T-cell (primary cell): ENCODE results near the gene CHD5. TPM values are rescaled to one million over a fixed set of nuclear protein-coding genes. Genes with fewer than 3 reads are reported as not detected.
"Not testable (repeated sequence)": the region's sequence is repeated elsewhere in the genome, so short reads cannot be mapped to it uniquely, and the experiment has no call there.

ENCODE experiments used
- ATAC-seq, 4 experiments: fragments of 200-7000 bp in 3 of 4; fragments of 150-1000 bp in 1 of 4; cut with Tn5 transposase; replicated peaks in 1 of 4; 1 replicate in 3 of 4; 2 replicates in 1 of 4; pipeline ENCODE4 v1.10.0; 2021; ENCODE audit warnings: moderate library complexity in 3 of 4, mild to moderate bottlenecking in 2 of 4, moderate number of reproducible peaks in 1 of 4
- CTCF ChIA-PET, 2 donors: fragments of 300-600 bp; sonication (Branson Sonifier 250); formaldehyde crosslinking; loops; one replicate each; lab custom pipeline; 2022; ENCODE audit warnings: antibody characterized with exemption in 2 of 2; lab: Charles Lee
- POLR2A ChIA-PET, 2 donors: fragments of 300-600 bp; sonication (Branson Sonifier 250); formaldehyde crosslinking; loops; one replicate each; lab custom pipeline; 2022; ENCODE audit warnings: antibody characterized with exemption in 2 of 2; lab: Charles Lee
- DNase-seq, 35 experiments: peaks; one replicate each; pipeline versions ENCODE4 v3.0.0 to v3.0.0-alpha.2; 2013 to 2023
- H3K27ac ChIP-seq: one replicate; pipeline ENCODE4 v1.5.1; 2013; ENCODE audit warnings: low read length
- H3K27me3 ChIP-seq, 2 experiments: replicated peaks in 1 of 2; 1 replicate in 1 of 2; 2 replicates in 1 of 2; pipeline versions ENCODE4 v1.6.1 to v1.7.0; 2013; ENCODE audit warnings: low read length in 1 of 2, mixed read lengths in 1 of 2; ENCODE audit not compliant: control insufficient read depth in 2 of 2, insufficient read depth in 2 of 2; ENCODE audit errors: extremely low read depth in 1 of 2
- H3K36me3 ChIP-seq, 2 donors: 1 replicate in 1 of 2; 2 replicates in 1 of 2; pipeline versions ENCODE4 v1.6.1 to v1.7.0; 2013; ENCODE audit warnings: low read length in 1 of 2; ENCODE audit not compliant: control insufficient read depth in 2 of 2, insufficient read depth in 1 of 2; ENCODE audit errors: extremely low read depth in 1 of 2
- H3K4me1 ChIP-seq, 2 experiments: 1 replicate in 1 of 2; 2 replicates in 1 of 2; pipeline versions ENCODE4 v1.6.1 to v1.7.0; 2013; ENCODE audit warnings: low read length in 2 of 2, mixed read lengths in 1 of 2; ENCODE audit not compliant: insufficient read depth in 2 of 2, control insufficient read depth in 1 of 2; ENCODE audit errors: extremely low read depth in 1 of 2
- H3K4me3 ChIP-seq, 2 donors: 1 replicate in 1 of 2; 2 replicates in 1 of 2; pipeline versions ENCODE4 v1.5.1 to v1.7.0; 2013; ENCODE audit warnings: mild to moderate bottlenecking in 2 of 2, low read length in 1 of 2, moderate library complexity in 1 of 2; ENCODE audit not compliant: control insufficient read depth in 1 of 2; ENCODE audit errors: extremely low read depth in 1 of 2
- H3K9me3 ChIP-seq: 2 replicates; pipeline ENCODE4 v1.7.0; 2013
- H3K27ac Mint-ChIP-seq, 2 donors: one replicate each; pipeline ENCODE4 v1.8.0; 2020 to 2021; ENCODE audit warnings: mild to moderate bottlenecking in 2 of 2, mixed read lengths in 2 of 2
- H3K27me3 Mint-ChIP-seq, 2 donors: one replicate each; pipeline ENCODE4 v1.8.0; 2021 to 2022; ENCODE audit warnings: mixed read lengths in 2 of 2
- H3K36me3 Mint-ChIP-seq: one replicate; pipeline ENCODE4 v1.8.0; 2021; ENCODE audit warnings: mixed read lengths
- H3K4me1 Mint-ChIP-seq, 3 donors: one replicate each; pipeline ENCODE4 v1.8.0; 2020 to 2022; ENCODE audit warnings: mixed read lengths in 3 of 3, mild to moderate bottlenecking in 1 of 3
- H3K4me3 Mint-ChIP-seq, 3 donors: one replicate each; pipeline ENCODE4 v1.8.0; 2020 to 2022; ENCODE audit warnings: mild to moderate bottlenecking in 3 of 3, mixed read lengths in 3 of 3, moderate library complexity in 3 of 3
- H3K9me3 Mint-ChIP-seq, 3 donors: one replicate each; pipeline ENCODE4 v1.8.0; 2020 to 2022; ENCODE audit warnings: mixed read lengths in 3 of 3
- WGBS: methylation state at CpG from one replicate; pipeline ENCODE4 v1.1.5; 2013; ENCODE audit warnings: missing lambda C conversion rate; ENCODE audit not compliant: insufficient coverage; 5-methylcytosine and 5-hydroxymethylcytosine counted together
- total RNA-seq, 35 experiments: library from RNA in 6 of 35; stranded (reverse) in 6 of 35; fragments of 120-200 nt in 1 of 35; gene quantifications; one replicate each; pipeline versions ENCODE4 v1.2.1 to v1.2.4 and lab custom pipeline; 2013 to 2026

The CHD5 gene
- total RNA-seq, 5 donors from 2014 or later (not counting 1 experiment from before 2014, with no cell fraction given): 0.05 to 0.23 (median 0.16) TPM

DNA sequence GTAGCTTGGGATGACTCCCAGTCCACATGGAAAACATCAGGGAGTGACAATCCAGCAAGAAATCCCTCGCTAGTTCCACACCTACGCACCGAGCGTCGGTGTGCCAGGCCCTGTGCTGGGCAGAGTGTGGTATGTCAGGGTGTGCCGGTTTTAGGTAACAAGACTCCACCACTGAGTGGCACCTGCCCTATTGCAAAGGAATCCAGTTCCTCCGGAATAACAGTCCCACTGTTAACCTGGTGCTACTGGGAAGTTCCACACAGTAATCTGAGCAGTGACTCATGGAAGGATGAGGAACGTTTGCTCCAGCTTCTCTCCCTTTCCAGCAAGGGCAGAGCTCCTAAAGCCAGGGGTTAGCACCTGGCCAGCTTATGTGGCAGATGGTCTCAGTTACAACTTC lies 40.1 kb upstream of the CHD5 start:
- no peaks in the 10 kb centered on the region for H3K9me3 ChIP-seq
- Mint-ChIP-seq H3K27me3 (peaks cover 0 to 7% of the 10 kb centered on the region in 2 donors), H3K36me3 (peaks cover 25% of the 10 kb centered on the region), H3K4me1 (no peaks in the 10 kb centered on the region), H3K27ac (no peak overlapping the region), H3K4me3 (no peak overlapping the region), H3K9me3 (no peaks in the 10 kb centered on the region)
- no peak for DNase-seq
- no peak overlapping the region for H3K4me3 ChIP-seq
- peaks cover 6 to 32% of the 10 kb centered on the region in 2 donors for H3K36me3 ChIP-seq
- POLR2A ChIA-PET: no interaction called here
- no peak overlapping the region for H3K27ac ChIP-seq
- CTCF ChIA-PET: interaction anchor here in 1 of 2 donors (0.7 kb wide), 1 partner anchor 71 kb away, joined by 3 read pairs; no protein-coding TSS in a partner anchor
- ATAC-seq: no peak
- peaks cover 0 to 12% of the 10 kb centered on the region in 2 experiments for H3K27me3 ChIP-seq
- WGBS: 88% methylated on average over 2 of the region's 8 CpGs
- no peaks in the 10 kb centered on the region for H3K4me1 ChIP-seq

DNA sequence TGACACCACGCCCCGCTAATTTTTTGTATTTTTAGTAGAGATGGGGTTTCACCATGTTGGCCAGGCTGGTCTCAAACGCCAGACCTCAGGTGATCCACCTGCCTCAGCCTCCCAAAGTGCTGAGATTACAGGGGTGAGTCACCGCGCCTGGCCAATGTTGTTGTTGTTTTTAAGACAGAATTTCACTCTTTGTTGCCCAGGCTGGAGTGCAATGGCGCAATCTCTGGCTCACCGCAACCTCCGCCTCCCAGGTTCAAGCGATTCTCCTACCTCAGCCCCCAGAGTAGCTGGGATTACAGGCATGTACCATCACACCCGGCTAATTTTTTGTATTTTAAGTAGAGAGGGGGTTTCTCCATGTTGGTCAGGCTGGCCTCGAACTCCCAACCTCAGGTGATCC lies 39.5 kb upstream of the CHD5 start:
- H3K4me1 Mint-ChIP-seq, H3K27me3 Mint-ChIP-seq, H3K9me3 ChIP-seq, H3K4me3 ChIP-seq, H3K9me3 Mint-ChIP-seq, H3K4me1 ChIP-seq, H3K27ac ChIP-seq, DNase-seq, H3K4me3 Mint-ChIP-seq, POLR2A ChIA-PET, CTCF ChIA-PET, H3K27ac Mint-ChIP-seq, ATAC-seq: not testable (repeated sequence)
- peaks cover 6 to 27% of the 10 kb centered on the region in 2 donors for H3K36me3 ChIP-seq
- peaks cover 0 to 12% of the 10 kb centered on the region in 2 experiments for H3K27me3 ChIP-seq
- H3K36me3 Mint-ChIP-seq: peaks cover 19% of the 10 kb centered on the region
- WGBS: 93% methylated on average over 7 of the region's 11 CpGs

DNA sequence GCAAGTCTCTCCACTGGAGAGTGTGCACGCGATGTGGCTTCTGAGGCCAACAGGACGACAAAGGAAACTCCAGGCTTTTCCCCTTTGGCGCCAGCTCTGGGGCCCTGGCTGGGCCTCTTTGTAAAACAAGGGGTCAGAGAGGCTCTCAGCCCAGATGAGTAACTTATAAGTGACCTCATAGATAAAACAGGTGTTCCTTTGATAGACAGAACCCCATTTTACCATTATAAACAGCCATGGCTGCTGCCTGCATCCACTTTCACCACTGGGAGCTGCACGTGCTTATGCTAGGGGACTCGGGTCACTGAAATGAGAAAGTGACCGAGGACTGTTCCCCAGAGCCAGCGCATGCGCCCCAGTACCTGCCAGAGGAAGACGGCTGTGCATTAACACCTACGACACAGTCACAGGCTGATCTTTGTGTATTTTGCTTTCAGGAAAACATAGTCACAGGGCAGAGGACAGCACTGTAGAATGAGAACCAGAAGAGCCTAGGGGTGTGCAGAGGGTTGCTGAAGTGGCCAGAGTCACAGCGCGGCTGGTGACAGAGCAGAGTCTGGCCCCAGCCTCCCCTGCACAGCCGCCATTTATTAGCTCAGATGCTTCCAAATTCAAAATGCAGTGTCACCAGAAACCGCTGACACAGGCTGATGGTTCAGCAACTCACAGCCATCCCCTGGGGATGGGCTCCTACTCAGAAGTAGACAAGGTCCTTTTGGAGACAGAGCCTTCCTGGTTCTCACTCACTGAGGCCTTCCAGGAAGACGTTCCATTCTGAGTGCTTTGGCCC lies 38.4 kb upstream of the CHD5 start:
- Histone ChIP-seq H3K27me3 (peaks cover 0 to 12% of the 10 kb centered on the region in 2 experiments), H3K4me1 (no peaks in the 10 kb centered on the region), H3K9me3 (no peaks in the 10 kb centered on the region), H3K4me3 (no peak overlapping the region), H3K36me3 (peaks cover 0 to 17% of the 10 kb centered on the region in 2 donors), H3K27ac (no peak overlapping the region)
- ATAC-seq: no peak
- H3K4me1 Mint-ChIP-seq: no peaks in the 10 kb centered on the region
- WGBS: 92% methylated on average over 15 of the region's 16 CpGs
- no peak overlapping the region for H3K4me3 Mint-ChIP-seq
- no peak overlapping the region for H3K27ac Mint-ChIP-seq
- H3K36me3 Mint-ChIP-seq: peaks cover 10% of the 10 kb centered on the region
- POLR2A ChIA-PET: no interaction called here
- CTCF ChIA-PET: no interaction called here
- H3K9me3 Mint-ChIP-seq: no peaks in the 10 kb centered on the region
- DNase-seq: no peak
- H3K27me3 Mint-ChIP-seq: peaks cover 0 to 8% of the 10 kb centered on the region in 2 donors

DNA sequence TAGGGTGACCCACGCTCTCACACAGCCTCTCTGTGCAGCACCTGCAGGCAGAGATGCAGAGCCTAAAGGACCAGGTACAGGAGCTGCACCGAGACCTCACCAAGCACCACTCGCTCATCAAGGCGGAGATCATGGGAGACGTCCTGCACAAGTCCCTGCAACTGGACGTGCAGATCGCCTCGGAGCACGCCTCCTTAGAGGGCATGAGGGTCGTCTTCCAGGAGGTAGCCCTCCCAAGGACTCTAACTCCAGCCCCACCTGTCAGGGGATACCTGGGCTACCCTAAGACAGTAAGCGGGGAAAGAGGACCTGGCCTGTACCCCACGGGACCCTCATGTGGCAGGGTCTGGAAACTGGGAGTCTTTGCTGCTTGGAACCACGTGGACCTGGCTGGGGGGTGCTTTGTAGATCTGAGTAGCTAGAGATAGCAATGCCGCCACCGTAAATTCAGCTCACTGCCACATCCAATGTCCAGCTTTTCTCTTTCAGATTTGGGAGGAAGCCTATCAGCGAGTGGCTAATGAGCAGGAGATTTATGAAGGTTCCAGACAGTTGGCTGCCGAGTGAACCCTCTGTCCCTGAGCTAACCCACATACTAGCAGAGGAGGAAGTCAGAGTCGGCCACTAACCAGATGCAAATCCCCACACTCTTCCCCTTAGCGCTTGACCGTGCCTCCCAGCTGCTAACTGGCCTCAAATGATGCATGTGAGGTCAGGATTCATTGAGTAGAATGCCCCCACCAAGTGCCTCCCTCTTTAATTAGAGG lies 32.3 kb upstream of the CHD5 start:
- POLR2A ChIA-PET: no interaction called here
- Histone ChIP-seq H3K9me3 (no peaks in the 10 kb centered on the region), H3K27me3 (peaks cover 0 to 43% of the 10 kb centered on the region in 2 experiments), H3K4me1 (peaks cover 3 to 12% of the 10 kb centered on the region in 2 experiments), H3K27ac (no peak overlapping the region), H3K36me3 (no peaks in the 10 kb centered on the region), H3K4me3 (no peak overlapping the region)
- Mint-ChIP-seq H3K36me3 (no peaks in the 10 kb centered on the region), H3K9me3 (no peaks in the 10 kb centered on the region), H3K27ac (no peak overlapping the region), H3K4me3 (no peak overlapping the region), H3K4me1 (peaks cover 0 to 11% (median 8%) of the 10 kb centered on the region in 3 donors), H3K27me3 (peaks cover 12 to 14% of the 10 kb centered on the region in 2 donors)
- CTCF ChIA-PET: interaction anchor here in 1 of 2 donors (0.5 kb wide), 1 partner anchor 27 kb away, joined by 5 read pairs; no protein-coding TSS in a partner anchor
- DNase-seq: no peak
- WGBS: 78% methylated on average over 6 of the region's 20 CpGs
- no peak for ATAC-seq

DNA sequence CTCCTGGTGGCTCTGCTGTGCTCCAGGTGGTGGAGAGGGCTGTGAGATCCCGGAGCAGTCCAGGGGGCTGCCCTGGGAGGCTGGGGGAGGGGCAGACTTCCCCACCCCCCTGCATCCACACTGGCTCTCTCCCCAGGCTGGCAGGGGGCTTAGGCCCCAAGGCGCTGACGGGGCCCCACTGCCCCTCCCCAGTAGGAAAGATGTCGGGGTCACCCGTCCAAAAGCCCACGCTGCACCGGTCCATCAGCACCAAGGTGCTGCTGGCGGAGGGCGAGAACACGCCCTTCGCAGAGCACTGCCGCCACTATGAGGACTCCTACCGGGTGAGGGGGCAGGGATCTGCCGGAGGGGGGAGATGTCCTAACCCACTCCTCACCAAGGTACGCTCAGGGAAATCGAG lies 31.6 kb upstream of the CHD5 start:
- H3K27ac Mint-ChIP-seq: no peak overlapping the region
- H3K4me1 Mint-ChIP-seq: peaks cover 0 to 13% (median 8%) of the 10 kb centered on the region in 3 donors

DNA sequence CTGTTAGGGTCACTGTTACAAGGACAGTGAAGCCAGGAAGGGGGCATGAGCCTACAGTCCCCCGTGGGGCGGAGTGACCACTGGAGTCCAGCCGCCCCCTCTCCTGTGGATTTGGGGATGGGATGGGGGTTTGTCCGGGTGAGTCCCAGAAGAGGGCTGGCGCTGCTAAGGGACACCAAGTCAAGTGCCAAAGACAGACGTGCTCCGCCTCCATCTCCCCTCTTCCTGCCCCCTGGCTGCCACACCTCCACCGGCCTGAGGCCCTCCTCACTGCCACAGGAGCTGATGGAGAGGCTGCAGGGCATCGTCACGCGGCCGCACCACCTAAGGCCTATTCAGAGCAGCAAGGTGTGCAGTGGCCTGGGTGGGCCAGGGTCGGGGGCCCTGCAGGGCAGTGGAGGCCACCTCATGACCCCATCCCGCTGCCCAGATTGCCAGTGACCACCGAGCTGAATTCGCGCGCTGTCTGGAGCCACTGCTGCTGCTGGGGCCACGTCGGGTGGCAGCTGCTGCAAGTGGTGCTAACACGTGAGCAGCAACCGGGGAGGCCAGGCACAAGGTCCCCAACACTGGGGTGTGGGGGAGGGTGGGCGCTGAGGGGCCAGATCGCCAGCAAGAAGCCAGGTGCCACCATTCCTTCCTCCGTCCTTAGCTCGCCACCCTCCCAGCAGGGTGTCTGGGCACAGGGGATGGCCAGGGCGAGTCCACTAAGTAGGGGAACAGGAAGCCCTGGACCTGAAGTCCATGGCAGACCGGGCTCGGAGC lies 30.7 kb upstream of the CHD5 start:
- Mint-ChIP-seq H3K4me1 (peaks cover 0 to 17% (median 8%) of the 10 kb centered on the region in 3 donors), H3K36me3 (no peaks in the 10 kb centered on the region), H3K9me3 (no peaks in the 10 kb centered on the region), H3K4me3 (peak overlapping the region in 1 of 3 donors; percentile 16), H3K27me3 (peaks cover 10 to 20% of the 10 kb centered on the region in 2 donors), H3K27ac (no peak overlapping the region)
- no peak overlapping the region for H3K27ac ChIP-seq
- POLR2A ChIA-PET: no interaction called here
- CTCF ChIA-PET: interaction anchor here in 1 of 2 donors (0.5 kb wide), 1 partner anchor 20 kb away, joined by 4 read pairs; no protein-coding TSS in a partner anchor
- WGBS: 98% methylated on average over 8 of the region's 29 CpGs
- peaks cover 3 to 52% of the 10 kb centered on the region in 2 experiments for H3K27me3 ChIP-seq
- DNase-seq: no peak
- H3K4me3 ChIP-seq: no peak overlapping the region
- ATAC-seq: no peak
- H3K36me3 ChIP-seq: no peaks in the 10 kb centered on the region
- H3K4me1 ChIP-seq: peaks cover 6 to 25% of the 10 kb centered on the region in 2 experiments
- H3K9me3 ChIP-seq: no peaks in the 10 kb centered on the region

More for the DNA sequence above, 31.6 kb upstream of the CHD5 start:
- H3K9me3 ChIP-seq: no peaks in the 10 kb centered on the region
- H3K27me3 ChIP-seq: peaks cover 3 to 46% of the 10 kb centered on the region in 2 experiments
- H3K4me1 ChIP-seq: peaks cover 4 to 16% of the 10 kb centered on the region in 2 experiments
- 90% methylated on average over 10 of the region's 16 CpGs for WGBS
- Mint-ChIP-seq H3K9me3 (no peaks in the 10 kb centered on the region), H3K27me3 (peaks cover 12 to 17% of the 10 kb centered on the region in 2 donors), H3K4me3 (no peak overlapping the region), H3K36me3 (no peaks in the 10 kb centered on the region)
- no peak for DNase-seq
- no peaks in the 10 kb centered on the region for H3K36me3 ChIP-seq
- H3K4me3 ChIP-seq: no peak overlapping the region
- ATAC-seq: no peak
- no peak overlapping the region for H3K27ac ChIP-seq
- CTCF ChIA-PET: no interaction called here
- POLR2A ChIA-PET: no interaction called here
